Ectodermal cell (in vitro differentiated cells): ENCODE results near the gene COL26A1.

ENCODE experiments used
- H3K27ac ChIP-seq: 2 replicates; pipeline ENCODE4 v1.7.0; 2013; ENCODE audit warnings: mild to moderate bottlenecking, low read depth, low read length; ENCODE audit not compliant: insufficient read depth, poor library complexity, severe bottlenecking
- H3K27me3 ChIP-seq: 2 replicates; pipeline ENCODE4 v1.7.0; 2013; ENCODE audit warnings: mild to moderate bottlenecking, low read length; ENCODE audit not compliant: insufficient read depth, control insufficient read depth, poor library complexity, severe bottlenecking
- H3K36me3 ChIP-seq: one replicate; pipeline ENCODE4 v1.7.0; 2013; ENCODE audit warnings: low read length; ENCODE audit not compliant: control insufficient read depth, insufficient read depth
- H3K4me1 ChIP-seq: one replicate; pipeline ENCODE4 v1.7.0; 2013; ENCODE audit warnings: low read length; ENCODE audit not compliant: control insufficient read depth, insufficient read depth
- H3K4me3 ChIP-seq: 2 replicates; pipeline ENCODE4 v1.7.0; 2013; ENCODE audit warnings: low read depth, low read length, control low read depth; ENCODE audit not compliant: insufficient read depth
- H3K9me3 ChIP-seq: 2 replicates; pipeline ENCODE4 v1.7.0; 2013; ENCODE audit warnings: mild to moderate bottlenecking, low read length, moderate library complexity; ENCODE audit not compliant: control insufficient read depth
- WGBS, 2 experiments: methylation state at CpG; one replicate each; pipeline ENCODE4 v1.1.7; 2013; ENCODE audit warnings: missing lambda C conversion rate in 2 of 2; 5-methylcytosine and 5-hydroxymethylcytosine counted together

COL26A1 gene

GRCh38 chr7:101386558-101387231 lies 24.0 kb downstream of the COL26A1 start:
- 55 to 65% methylated on average over 21 of the region's 21 CpGs for WGBS, 2 experiments
- H3K36me3 ChIP-seq: no peaks in the 10 kb centered on the region
- H3K27ac ChIP-seq: peak overlapping the region; percentile 77

GRCh38 chr7:101390901-101391301 lies 28.2 kb downstream of the COL26A1 start:
- H3K27me3 ChIP-seq: no peaks in the 10 kb centered on the region
- no peaks in the 10 kb centered on the region for H3K9me3 ChIP-seq
- no peaks in the 10 kb centered on the region for H3K36me3 ChIP-seq
- peak overlapping the region; percentile 78 for H3K27ac ChIP-seq
- no peak overlapping the region for H3K4me3 ChIP-seq
- H3K4me1 ChIP-seq: peaks cover 35% of the 10 kb centered on the region
- 45 to 54% methylated on average over 7 of the region's 7 CpGs for whole genome bisulfite sequencing, 2 experiments

More at GRCh38 chr7:101386558-101387231, 24.0 kb downstream of the COL26A1 start:
- H3K9me3 ChIP-seq: no peaks in the 10 kb centered on the region
- H3K4me3 ChIP-seq: no peak overlapping the region
- peaks cover 21% of the 10 kb centered on the region for H3K4me1 ChIP-seq
- H3K27me3 ChIP-seq: no peaks in the 10 kb centered on the region

- Histone ChIP-seq H3K27ac (no peak overlapping the region), H3K9me3 (no peaks in the 10 kb centered on the region), H3K4me3 (no peak overlapping the region), H3K27me3 (no peaks in the 10 kb centered on the region), H3K4me1 (peaks cover 29% of the 10 kb centered on the region), H3K36me3 (no peaks in the 10 kb centered on the region)
- 87 to 91% methylated on average over 6 of the region's 6 CpGs for WGBS, 2 experiments
Measured at GRCh38 chr7:101391991-101392390, 29.3 kb downstream of the COL26A1 start.

GRCh38 chr7:101393865-101394264 lies 31.2 kb downstream of the COL26A1 start:
- WGBS, 2 experiments: 95% methylated on average over 2 of the region's 3 CpGs

GRCh38 chr7:101395376-101395775 lies 32.7 kb downstream of the COL26A1 start:
- Histone ChIP-seq H3K36me3 (no peaks in the 10 kb centered on the region), H3K27me3 (no peaks in the 10 kb centered on the region), H3K4me1 (peaks cover 25% of the 10 kb centered on the region), H3K27ac (peak overlapping the region; percentile 2), H3K4me3 (no peak overlapping the region), H3K9me3 (no peaks in the 10 kb centered on the region)
- WGBS, 2 experiments: 44 to 48% methylated on average over 7 of the region's 7 CpGs

More at GRCh38 chr7:101393865-101394264, 31.2 kb downstream of the COL26A1 start:
- Histone ChIP-seq H3K27ac (no peak overlapping the region), H3K4me1 (peaks cover 25% of the 10 kb centered on the region), H3K4me3 (no peak overlapping the region), H3K36me3 (no peaks in the 10 kb centered on the region), H3K27me3 (no peaks in the 10 kb centered on the region), H3K9me3 (no peaks in the 10 kb centered on the region)

- H3K36me3 ChIP-seq: no peaks in the 10 kb centered on the region
- no peaks in the 10 kb centered on the region for H3K9me3 ChIP-seq
- no peak overlapping the region for H3K4me3 ChIP-seq
- H3K27ac ChIP-seq: no peak overlapping the region
- H3K27me3 ChIP-seq: no peaks in the 10 kb centered on the region
- peaks cover 28% of the 10 kb centered on the region for H3K4me1 ChIP-seq
Measured at GRCh38 chr7:101397243-101397642, 34.6 kb downstream of the COL26A1 start.

GRCh38 chr7:101397770-101398324 lies 35.2 kb downstream of the COL26A1 start:
- no peaks in the 10 kb centered on the region for H3K36me3 ChIP-seq
- H3K27me3 ChIP-seq: no peaks in the 10 kb centered on the region
- H3K4me3 ChIP-seq: no peak overlapping the region
- H3K4me1 ChIP-seq: peaks cover 33% of the 10 kb centered on the region
- no peak overlapping the region for H3K27ac ChIP-seq
- 87 to 100% methylated on average over 1 of the region's 1 CpG for WGBS, 2 experiments
- H3K9me3 ChIP-seq: no peaks in the 10 kb centered on the region

GRCh38 chr7:101398396-101399289 lies 36.0 kb downstream of the COL26A1 start:
- H3K27me3 ChIP-seq: no peaks in the 10 kb centered on the region
- peaks cover 36% of the 10 kb centered on the region for H3K4me1 ChIP-seq
- H3K9me3 ChIP-seq: no peaks in the 10 kb centered on the region
- no peak overlapping the region for H3K27ac ChIP-seq
- no peaks in the 10 kb centered on the region for H3K36me3 ChIP-seq
- no peak overlapping the region for H3K4me3 ChIP-seq
- WGBS, 2 experiments: 78 to 81% methylated on average over 22 of the region's 22 CpGs

- H3K27ac ChIP-seq: no peak overlapping the region
Measured at GRCh38 chr7:101399759-101400158, 37.1 kb downstream of the COL26A1 start.

GRCh38 chr7:101400751-101401150 lies 38.1 kb downstream of the COL26A1 start:
- Histone ChIP-seq H3K27me3 (no peaks in the 10 kb centered on the region), H3K9me3 (no peaks in the 10 kb centered on the region), H3K27ac (no peak overlapping the region), H3K4me1 (peaks cover 24% of the 10 kb centered on the region), H3K4me3 (no peak overlapping the region), H3K36me3 (no peaks in the 10 kb centered on the region)
- WGBS, 2 experiments: 91 to 92% methylated on average over 13 of the region's 13 CpGs

More at GRCh38 chr7:101399759-101400158, 37.1 kb downstream of the COL26A1 start:
- Histone ChIP-seq H3K9me3 (no peaks in the 10 kb centered on the region), H3K27me3 (no peaks in the 10 kb centered on the region), H3K4me3 (no peak overlapping the region), H3K36me3 (no peaks in the 10 kb centered on the region), H3K4me1 (peaks cover 34% of the 10 kb centered on the region)
- WGBS, 2 experiments: 90 to 93% methylated on average over 6 of the region's 6 CpGs
